Stromal cell of bone marrow (primary cell): ENCODE data around the gene SERPINA1.
A peak's percentile ranks its signal among the peaks of the same experiment; 100 is the strongest.
"Not testable (repeated sequence)": the region's sequence is repeated elsewhere in the genome, so short reads cannot be mapped to it uniquely, and the experiment has no call there.

Experiments used
- DNase-seq: peaks from one replicate; pipeline ENCODE4 v3.0.0-alpha.2; 2012; ENCODE audit warnings: low read depth

SERPINA1 gene

GRCh38 chr14:94369766-94370523 lies 18.5 kb downstream of the SERPINA1 start:
- not testable (repeated sequence) for DNase-seq

- DNase-seq = no peak
Measured at GRCh38 chr14:94368956-94369355, 19.4 kb downstream of the SERPINA1 start.

DNA sequence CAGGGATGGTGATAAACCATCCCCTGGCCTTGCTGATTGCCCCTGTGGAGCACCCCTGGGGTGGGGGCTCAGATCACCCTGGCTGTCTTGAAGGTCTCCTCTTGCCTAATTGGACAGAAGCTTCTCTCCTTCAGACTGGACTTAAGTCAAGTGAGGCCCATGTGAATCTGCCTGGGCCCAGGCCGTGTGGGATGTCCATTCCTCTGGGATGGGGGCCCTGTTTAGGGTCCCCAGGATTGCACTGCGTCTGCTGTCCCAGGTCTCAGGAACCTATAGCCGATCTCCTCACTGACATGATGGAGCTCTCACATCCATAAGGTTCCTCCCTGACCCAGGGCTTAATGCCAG lies 20.2 kb downstream of the SERPINA1 start:
- no peak for DNase-seq

GRCh38 chr14:94367347-94368242 lies 20.8 kb downstream of the SERPINA1 start:
- DNase-seq = no peak

- no peak for DNase-seq
Measured at GRCh38 chr14:94366146-94366915, 22.1 kb downstream of the SERPINA1 start, which contains the start of gene SERPINA2. Gene SERPINA2, minus strand, starts transcription at chr14:94366698.

DNA sequence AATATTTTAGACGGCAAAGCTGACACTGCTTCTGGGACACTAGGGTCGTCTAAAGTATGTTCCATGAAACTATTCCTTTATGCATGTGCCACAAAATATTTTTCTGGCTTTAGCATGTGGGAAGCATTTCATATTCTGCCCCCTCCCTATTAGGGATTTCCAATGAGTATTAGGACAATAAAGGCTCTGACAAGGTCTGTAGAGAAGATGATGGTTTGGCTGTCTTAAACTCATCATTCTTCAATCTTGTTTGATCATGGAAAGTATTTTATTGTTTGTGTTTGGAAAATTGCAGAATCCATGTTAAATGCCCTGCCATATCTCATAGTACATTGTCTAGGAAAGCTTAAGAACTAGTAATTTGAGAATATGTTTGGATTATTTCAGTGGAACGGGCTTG lies 22.8 kb downstream of the SERPINA1 start:
- no peak for DNase-seq

GRCh38 chr14:94364964-94365363 lies 23.4 kb downstream of the SERPINA1 start:
- no peak for DNase-seq

GRCh38 chr14:94364037-94364436 lies 24.4 kb downstream of the SERPINA1 start:
- no peak for DNase-seq

GRCh38 chr14:94363151-94363624 lies 25.2 kb downstream of the SERPINA1 start:
- no peak for DNase-seq

GRCh38 chr14:94362614-94363133 lies 25.7 kb downstream of the SERPINA1 start:
- no peak for DNase-seq

GRCh38 chr14:94361682-94362081 lies 26.7 kb downstream of the SERPINA1 start:
- DNase-seq = no peak

DNA sequence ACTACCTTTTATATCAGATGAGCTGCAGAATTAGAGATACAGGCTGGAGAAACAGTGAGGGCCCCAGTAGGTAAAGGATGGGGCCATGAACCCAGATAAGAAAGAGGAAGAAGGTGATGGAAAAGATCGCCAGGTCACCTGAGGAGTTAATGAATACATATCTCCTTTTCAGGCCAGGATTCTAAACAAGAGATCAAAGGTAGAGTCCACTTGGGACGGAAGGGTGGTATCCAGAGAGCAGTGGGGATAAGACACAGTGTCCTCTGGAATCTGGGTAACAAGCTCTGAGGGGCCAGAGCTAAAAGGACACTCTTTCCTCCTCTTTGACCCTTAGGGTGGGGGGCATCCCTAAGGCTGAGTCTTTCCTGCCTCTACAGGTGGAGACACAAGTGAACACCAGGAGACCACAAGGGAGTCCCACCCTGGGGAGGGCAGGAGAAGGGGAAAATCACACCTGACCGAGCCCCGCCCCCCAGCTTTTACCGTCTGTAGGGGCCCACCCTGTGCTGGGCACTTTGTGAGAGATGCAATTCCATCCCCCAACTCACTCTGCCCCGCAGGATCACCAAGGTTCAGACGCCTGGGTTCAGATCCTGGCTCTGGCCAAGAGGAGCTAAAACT lies 27.3 kb downstream of the SERPINA1 start:
- DNase-seq = no peak

DNA sequence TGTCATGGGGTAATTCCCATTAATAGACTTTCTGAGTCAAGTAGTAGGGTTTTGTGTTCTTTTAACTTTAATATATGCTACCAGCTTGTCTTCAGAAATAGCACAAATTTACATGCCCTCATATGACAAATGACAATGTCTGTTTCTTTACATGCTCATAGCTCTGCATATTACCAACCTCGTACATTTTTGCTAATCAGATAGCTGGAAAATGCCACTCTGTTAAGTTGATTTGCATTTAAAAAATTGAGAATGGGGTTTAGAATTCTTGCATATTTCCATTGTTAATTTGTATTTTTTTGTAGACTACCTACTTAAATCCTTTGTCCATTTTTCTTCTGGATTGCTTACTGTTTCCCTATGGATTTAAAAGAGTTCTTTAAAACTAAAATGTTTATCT lies 31.2 kb downstream of the SERPINA1 start:
- no peak for DNase-seq

DNA sequence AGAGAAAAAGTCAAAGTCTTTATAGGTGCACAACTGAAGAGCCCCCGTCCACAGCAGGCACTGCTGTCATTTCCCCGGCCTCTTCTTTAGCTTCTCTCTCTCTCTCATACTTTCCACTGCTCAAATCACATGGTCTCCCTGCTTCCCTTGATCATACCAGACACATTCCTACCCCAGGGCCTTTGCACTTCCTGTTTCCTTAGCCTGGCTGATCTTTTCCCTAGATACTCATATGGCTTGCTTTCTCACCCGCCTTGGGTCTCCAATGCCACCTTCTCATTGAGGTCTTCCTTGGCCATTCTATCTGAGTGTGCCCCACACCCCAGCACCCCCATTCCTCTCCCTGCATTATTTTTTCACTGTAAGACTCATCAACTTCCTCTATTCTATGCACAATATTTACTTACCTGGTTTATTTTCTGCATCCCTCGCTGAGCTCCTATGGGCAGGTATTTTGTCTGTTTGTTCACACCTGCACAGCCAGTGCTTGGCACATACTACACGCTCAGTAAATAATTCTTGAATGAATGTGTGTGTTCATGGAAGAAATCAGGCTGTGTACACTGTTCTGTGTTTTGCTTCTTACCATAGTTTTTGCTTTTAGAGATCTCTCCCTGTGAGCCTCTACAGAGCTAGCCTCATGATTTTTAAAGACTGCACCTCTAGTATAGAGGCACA lies 31.9 kb downstream of the SERPINA1 start:
- DNase-seq = no peak

- DNase-seq = peak; percentile 41
Measured at GRCh38 chr14:94355191-94355794, 33.1 kb downstream of the SERPINA1 start.

DNA sequence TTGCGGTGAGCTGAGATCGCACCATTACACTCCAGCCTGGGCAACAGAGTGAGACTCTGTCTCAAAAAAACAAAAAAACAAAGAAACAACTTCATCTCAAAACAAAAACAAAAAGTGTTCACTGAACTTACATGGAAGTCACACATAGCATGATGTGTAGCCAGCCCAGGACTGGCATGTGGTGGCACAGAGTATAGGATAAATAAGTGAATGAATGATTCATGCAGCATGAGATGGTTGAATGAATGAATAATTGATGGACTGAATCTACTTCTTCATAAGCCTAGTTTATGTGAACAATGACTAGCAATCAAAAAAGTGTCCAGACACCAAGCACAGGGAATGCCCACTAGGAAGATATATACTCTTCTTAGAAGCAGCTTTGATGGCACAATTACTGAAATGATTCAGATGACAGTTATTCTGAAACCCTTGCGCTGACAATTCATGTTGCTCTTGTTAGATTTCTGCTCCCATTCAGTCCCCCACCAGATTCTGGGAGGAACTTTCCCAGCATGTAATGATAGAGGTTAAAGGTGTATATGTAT lies 33.7 kb downstream of the SERPINA1 start:
- DNase-seq = no peak

- not testable (repeated sequence) for DNase-seq
Measured at GRCh38 chr14:94354190-94354589, 34.2 kb downstream of the SERPINA1 start.

DNA sequence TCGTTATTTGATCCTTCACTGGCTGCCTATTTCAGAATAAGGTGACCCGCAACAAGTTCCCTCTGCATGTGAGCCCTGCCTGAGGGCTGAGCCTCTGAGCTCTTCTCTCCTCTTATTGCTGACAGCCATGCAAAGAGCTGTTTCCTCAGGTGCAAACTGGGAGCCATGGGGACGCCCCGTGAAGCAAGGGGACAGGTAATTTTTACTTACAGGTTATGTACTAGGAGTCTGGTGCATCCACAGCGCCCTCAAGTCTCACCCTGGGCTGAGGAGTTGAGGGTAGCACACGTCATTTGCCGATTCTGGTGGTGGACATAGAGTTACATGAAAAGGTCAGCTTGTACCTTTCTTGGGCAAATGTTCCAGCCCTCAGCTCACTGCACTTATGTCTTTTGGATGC lies 39.1 kb downstream of the SERPINA1 start:
- no peak for DNase-seq

GRCh38 chr14:94348836-94349235 lies 39.6 kb downstream of the SERPINA1 start:
- no peak for DNase-seq

DNA sequence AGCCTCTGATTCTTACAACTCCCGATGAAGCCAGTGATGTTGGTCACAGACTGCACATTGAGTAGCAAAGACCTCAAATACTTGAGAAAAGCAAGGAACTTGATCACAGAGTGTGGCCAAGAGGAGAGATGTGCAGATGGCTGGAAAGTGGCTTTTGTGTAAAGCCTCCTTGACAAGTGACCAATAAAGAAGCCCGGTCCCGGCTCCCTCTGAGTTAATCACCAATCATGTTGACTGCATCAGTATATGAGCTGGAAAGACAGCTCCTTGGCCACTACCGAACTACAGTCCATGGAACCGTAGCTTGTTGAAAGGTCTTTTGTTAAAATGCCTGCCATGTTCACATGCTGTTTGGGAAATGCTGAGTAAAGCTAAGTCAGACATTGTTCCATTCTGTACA lies 41.6 kb downstream of the SERPINA1 start:
- no peak for DNase-seq
